Hematopoietic multipotent progenitor cell treated with erythropoietin and hydrocortisone succinate and interleukin-3 and kit ligand, for 6 days (in vitro differentiated cells): ENCODE measurements around the gene OTX1.
"Not testable (repeated sequence)": the region's sequence is repeated elsewhere in the genome, so short reads cannot be mapped to it uniquely, and the experiment has no call there.

Experiments used
- DNase-seq: peaks from one replicate; pipeline ENCODE4 v3.0.0-alpha.2; 2015

OTX1 gene

GRCh38 chr2:63050334-63051041 is at the start of gene OTX1:
Gene OTX1 (plus strand): TSS chr2:63050830. CDS start chr2:63052991, 2,161 bp downstream.
- DNase-seq = peak; percentile 71

- no peak for DNase-seq
Measured at GRCh38 chr2:63001576-63001975, 49.1 kb upstream of the OTX1 start.

GRCh38 chr2:63003351-63003750 is 47.3 kb upstream of the OTX1 start:
- no peak for DNase-seq

- no peak for DNase-seq
Measured at GRCh38 chr2:63007813-63008458, 42.7 kb upstream of the OTX1 start.

GRCh38 chr2:63008838-63009237 is 41.8 kb upstream of the OTX1 start:
- no peak for DNase-seq

DNA sequence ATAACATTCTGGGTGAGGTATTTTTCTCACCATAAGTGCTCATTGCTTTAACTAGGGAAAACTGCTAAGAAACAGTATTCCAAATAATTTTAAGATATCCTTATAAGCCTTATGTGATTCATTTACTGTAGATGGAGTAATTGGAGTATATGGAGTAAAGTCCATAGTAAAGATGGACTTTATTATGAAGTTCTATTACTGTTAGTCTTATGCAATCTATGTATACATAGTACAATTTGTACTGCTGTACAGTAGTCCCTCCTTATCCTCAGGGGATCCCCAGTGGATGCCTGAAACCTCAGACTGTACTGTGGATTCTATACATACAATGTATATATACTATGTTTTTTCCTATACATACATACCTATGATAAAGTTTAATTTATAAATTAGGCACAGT is 41.1 kb upstream of the OTX1 start:
- no peak for DNase-seq

DNA sequence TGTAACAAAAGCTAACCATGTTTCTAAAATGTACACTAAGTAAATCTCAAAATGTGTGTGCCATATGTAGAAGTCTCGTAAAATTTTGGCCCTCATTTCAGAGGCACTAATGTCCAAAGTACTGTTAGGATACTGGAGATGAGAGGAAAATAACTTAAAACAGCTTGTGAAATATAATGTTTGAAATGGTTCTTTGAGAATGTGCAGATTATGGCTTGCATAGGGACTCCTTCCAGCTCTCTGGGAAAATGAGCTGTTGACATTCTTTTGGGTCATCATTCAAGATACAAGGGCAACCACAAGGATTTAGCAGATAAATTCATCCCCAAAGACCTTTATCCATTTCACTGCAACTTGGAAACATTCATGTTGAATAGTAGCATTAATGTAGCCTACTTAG is 38.1 kb upstream of the OTX1 start:
- DNase-seq = no peak

GRCh38 chr2:63013438-63013837 is 37.2 kb upstream of the OTX1 start:
- DNase-seq = no peak

DNA sequence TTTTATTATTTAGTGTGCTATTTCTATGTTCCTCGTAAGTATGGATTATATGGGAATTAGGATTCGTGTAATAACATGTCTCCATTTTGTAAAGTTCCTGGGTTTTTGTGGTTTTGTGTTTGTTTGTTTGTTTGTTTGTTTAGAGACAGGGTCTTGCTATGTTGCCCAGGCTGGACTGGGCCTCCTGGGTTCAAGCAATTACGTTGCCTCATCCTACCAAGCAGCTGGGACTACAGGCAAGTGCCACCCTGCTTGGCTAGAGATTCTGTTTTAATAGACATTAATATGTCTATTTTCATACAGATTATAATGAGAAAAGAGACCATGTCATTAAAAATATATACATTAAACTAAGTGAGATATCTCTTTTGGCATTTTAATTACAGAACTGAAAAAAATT is 35.2 kb upstream of the OTX1 start:
- DNase-seq = no peak

- no peak for DNase-seq
Measured at GRCh38 chr2:63018439-63018838, 32.2 kb upstream of the OTX1 start.

- not testable (repeated sequence) for DNase-seq
Measured at GRCh38 chr2:63019686-63020085, 30.9 kb upstream of the OTX1 start.

- DNase-seq = peak; percentile 77
Measured at GRCh38 chr2:63023444-63023843, 27.2 kb upstream of the OTX1 start.

- no peak for DNase-seq
Measured at GRCh38 chr2:63027220-63027619, 23.4 kb upstream of the OTX1 start.

- DNase-seq = no peak
Measured at GRCh38 chr2:63029058-63029457, 21.6 kb upstream of the OTX1 start.

DNA sequence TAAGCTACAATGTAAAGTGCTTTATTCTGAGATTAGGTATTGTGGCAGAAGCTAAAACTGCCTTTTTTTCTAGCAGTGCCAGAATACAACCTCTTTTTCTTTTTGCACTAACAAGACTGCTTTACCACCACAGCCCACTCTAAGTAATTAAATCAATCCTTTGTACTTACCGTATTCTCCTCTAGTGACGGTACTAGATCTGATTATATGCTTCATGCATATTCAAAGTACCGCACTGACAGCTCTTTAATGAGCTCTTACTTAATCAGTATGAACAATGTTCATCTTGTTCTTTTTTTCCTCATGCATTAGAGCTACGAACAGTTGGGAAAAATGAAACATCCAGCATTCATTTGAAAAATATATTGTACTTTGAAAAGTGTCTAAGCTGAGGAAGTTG is 16.1 kb upstream of the OTX1 start:
- DNase-seq = no peak

DNA sequence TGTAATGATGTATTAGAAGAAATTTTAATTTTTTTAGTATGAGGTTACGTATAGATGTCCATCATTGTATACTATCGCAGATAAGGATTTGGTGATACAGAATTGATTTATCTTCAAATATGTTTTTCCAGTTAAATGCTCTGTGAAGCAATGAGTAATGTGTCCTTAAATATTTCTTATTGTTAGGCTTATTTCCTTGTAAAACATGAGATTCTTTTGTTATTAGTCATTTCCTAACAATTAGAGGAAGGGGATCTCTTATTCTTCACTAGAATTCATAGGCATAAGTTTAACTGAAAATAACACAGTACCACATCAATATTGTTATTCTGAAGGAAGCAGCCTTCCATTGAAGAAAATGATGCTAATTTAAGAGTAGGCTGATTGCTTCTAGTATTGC is 15.5 kb upstream of the OTX1 start:
- no peak for DNase-seq

- DNase-seq = no peak
Measured at GRCh38 chr2:63035660-63036059, 15.0 kb upstream of the OTX1 start.

DNA sequence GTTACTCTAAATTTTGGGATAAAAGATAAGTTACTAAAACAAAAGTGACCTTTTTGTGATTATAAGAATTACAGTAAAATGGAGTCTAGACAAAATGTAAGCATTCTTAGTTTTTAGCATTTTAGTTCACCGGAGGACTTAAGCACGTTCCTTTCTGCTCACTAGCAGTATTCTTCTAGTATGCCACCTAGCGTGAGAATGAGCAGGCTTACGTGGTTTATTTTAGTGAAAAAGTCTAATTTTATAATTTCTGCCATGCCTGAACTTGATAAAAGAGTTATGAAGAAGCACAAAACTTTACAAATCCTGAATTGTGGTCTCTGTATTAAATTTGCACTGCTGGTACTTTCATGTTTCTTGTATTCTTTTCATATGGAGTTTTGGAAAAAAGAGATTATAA is 12.6 kb upstream of the OTX1 start:
- DNase-seq = no peak

DNA sequence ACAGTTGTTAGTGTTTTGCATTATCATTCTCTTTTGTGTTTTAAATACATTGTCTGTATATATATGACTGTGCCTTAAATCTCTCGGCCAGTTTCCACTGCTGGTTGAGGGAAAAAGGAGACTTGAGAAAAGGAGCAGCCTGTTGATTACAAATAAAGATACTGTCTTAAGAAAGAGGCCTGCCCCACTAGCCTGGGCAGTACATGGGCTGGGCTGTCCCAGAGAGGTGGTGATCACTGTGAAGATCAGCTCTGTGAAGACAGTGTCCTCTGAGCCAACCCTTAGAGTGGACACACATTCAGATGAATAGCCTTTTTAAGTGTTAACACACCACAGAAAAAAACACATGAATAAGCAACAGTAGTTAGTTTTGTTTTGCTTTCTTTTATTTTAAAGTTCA is 10.0 kb upstream of the OTX1 start:
- DNase-seq = no peak

DNA sequence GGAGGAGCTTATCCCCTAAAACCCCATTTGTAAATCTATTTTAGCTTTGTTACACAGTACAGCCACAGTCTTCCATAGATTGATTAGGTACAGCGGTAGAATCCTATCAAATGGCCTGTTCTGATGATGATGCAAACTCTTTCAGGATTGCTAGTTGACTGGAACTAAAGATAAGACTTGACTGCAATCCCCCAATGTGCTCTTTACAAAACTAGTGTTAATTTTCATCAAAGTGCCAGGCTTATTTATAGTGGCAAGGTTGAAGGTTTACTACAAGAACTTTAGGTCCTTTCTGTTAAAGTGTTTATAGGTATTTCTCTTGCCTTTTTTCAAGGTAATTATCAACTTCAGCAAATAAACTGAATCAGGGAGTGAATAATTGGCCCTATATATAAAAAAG is 9.0 kb upstream of the OTX1 start:
- no peak for DNase-seq

GRCh38 chr2:63044362-63045327 is 6.0 kb upstream of the OTX1 start:
- no peak for DNase-seq

DNA sequence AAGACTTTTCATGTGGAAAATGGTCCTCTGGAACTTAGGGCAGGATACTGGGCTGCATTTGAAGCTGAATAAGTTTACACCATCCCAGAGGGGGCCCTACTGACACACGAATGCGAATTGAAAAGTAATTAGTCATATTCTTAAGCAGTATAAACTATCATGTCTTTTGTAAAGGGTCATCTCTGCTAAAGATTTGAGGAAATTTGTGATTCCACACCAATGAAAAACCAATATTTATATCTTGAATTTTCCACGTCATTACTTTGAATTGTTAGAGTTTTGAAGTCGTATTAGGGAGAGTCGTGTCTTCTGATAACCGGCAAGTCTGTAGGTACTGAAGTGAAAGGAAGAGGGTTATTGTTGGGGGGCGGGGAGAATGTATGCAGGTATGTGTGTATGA is 4.1 kb upstream of the OTX1 start:
- no peak for DNase-seq

DNA sequence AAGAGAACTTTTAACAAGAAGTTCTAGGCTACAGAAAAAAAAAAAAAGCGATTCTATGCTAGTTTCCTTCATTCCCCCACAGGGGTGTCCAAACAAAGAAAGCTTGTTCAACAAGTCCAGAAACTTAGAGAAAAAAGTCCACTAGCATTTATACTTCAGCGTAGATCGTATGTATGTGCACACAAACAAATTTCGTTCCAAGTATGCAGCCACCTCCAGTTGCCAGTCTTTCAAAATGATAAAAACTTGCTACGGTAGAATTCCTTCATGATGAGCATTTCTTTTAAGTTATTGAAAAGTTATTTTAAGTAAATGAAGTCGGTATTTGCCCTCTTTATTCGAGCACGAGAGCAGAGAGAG is 3.7 kb upstream of the OTX1 start:
- no peak for DNase-seq
